ENCODE data around the gene ECM1. TPM values are rescaled to one million over a fixed set of nuclear protein-coding genes. Genes with fewer than 3 reads are reported as not detected.

Gene ECM1
- total RNA-seq = 1 to 10 TPM; 1.9 to 2.0 TPM
- not detected for polyA plus RNA-seq

- no peaks in the 10 kb centered on the region for H3K27me3 Mint-ChIP-seq
- ChIA-PET CTCF (ENCODE audit: partially characterized antibody) (interaction anchor here (0.7 to 2.0 kb wide), 3 partner anchors 8 to 54 kb away, joined by 3 to 5 read pairs (median 3); no protein-coding TSS in a partner anchor), POLR2A (ENCODE audit: partially characterized antibody) (interaction anchor here (0.6 kb wide), 2 partner anchors 20 to 28 kb away, joined by 3 to 4 read pairs; no protein-coding TSS in a partner anchor)
- H3K27ac ChIP-seq (ENCODE audit: low read depth, low read length) = no peak within 1 kb of the TSS
- H3K9me3 ChIP-seq (ENCODE audit: control insufficient read depth in 1 of 2, low read length in 2 of 2) = no peaks in the 10 kb centered on the region
- H3K9me3 Mint-ChIP-seq = no peaks in the 10 kb centered on the region
- no peak for DNase-seq
- no peaks in the 10 kb centered on the region for H3K27me3 ChIP-seq (ENCODE audit: insufficient read depth, low read length)
- intact Hi-C loops (cut with micrococcal nuclease) = no loop called here
- peaks cover 28 to 42% of the 10 kb centered on the region in 2 donors for H3K36me3 Mint-ChIP-seq
- H3K36me3 ChIP-seq (ENCODE audit: insufficient read depth, low read length) = peaks cover 25% of the 10 kb centered on the region
- H3K4me3 Mint-ChIP-seq = no peak within 1 kb of the TSS
- H3K4me3 ChIP-seq (ENCODE audit: low read length in 2 of 2) = no peak within 1 kb of the TSS
- H3K4me1 Mint-ChIP-seq = peaks cover 0 to 10% (median 3%) of the 10 kb centered on the region in 4 donors
- peak within 1 kb of the TSS in 3 of 7 donors; percentile 36 to 59 (median 38) for H3K27ac Mint-ChIP-seq
- H3K4me1 ChIP-seq (ENCODE audit: insufficient read depth, low read length) = no peaks in the 10 kb centered on the region
Observed at GRCh38 chr1:150507912-150508864, at the start of gene ECM1. TSS of gene ECM1 (plus strand) at chr1:150508109. CDS start at chr1:150508210, 101 bp downstream.

GRCh38 chr1:150464422-150464826 lies 43.5 kb upstream of the ECM1 start:
- Histone ChIP-seq H3K9me3 (ENCODE audit: control insufficient read depth in 1 of 2, low read length in 2 of 2) (no peaks in the 10 kb centered on the region), H3K4me1 (ENCODE audit: insufficient read depth, low read length) (no peaks in the 10 kb centered on the region), H3K36me3 (ENCODE audit: insufficient read depth, low read length) (peaks cover 24% of the 10 kb centered on the region), H3K4me3 (ENCODE audit: low read length in 2 of 2) (no peak overlapping the region), H3K27ac (ENCODE audit: low read depth, low read length) (no peak overlapping the region), H3K27me3 (ENCODE audit: insufficient read depth, low read length) (no peaks in the 10 kb centered on the region)
- CTCF ChIA-PET (ENCODE audit: partially characterized antibody) = interaction anchor here (1.2 kb wide), 3 partner anchors 12 to 457 kb away, joined by 3 to 10 read pairs (median 6); no protein-coding TSS in a partner anchor
- peaks cover 21 to 29% of the 10 kb centered on the region in 2 donors for H3K36me3 Mint-ChIP-seq
- POLR2A ChIA-PET (ENCODE audit: partially characterized antibody) = no interaction called here
- peak overlapping the region in 3 of 7 donors; percentile 0 to 88 (median 38) for H3K27ac Mint-ChIP-seq
- peak; percentile 66 to 77 (median 70) for DNase-seq
- intact Hi-C loops (cut with micrococcal nuclease) = loop anchor here (1.0 to 10.0 kb wide), 6 partner anchors 53 to 510 kb away; partner anchors contain the start of genes CERS2 and FALEC
- no peaks in the 10 kb centered on the region for H3K9me3 Mint-ChIP-seq
- peaks cover 0 to 6% (median 4%) of the 10 kb centered on the region in 4 donors for H3K4me1 Mint-ChIP-seq
- H3K27me3 Mint-ChIP-seq = no peaks in the 10 kb centered on the region
- no peak overlapping the region for H3K4me3 Mint-ChIP-seq

GRCh38 chr1:150466964-150467363 lies 40.9 kb upstream of the ECM1 start:
- no peak overlapping the region for H3K27ac Mint-ChIP-seq
- H3K4me1 Mint-ChIP-seq = peaks cover 0 to 6% (median 4%) of the 10 kb centered on the region in 4 donors
- Histone ChIP-seq H3K4me3 (ENCODE audit: low read length in 2 of 2) (no peak overlapping the region), H3K9me3 (ENCODE audit: control insufficient read depth in 1 of 2, low read length in 2 of 2) (no peaks in the 10 kb centered on the region), H3K27me3 (ENCODE audit: insufficient read depth, low read length) (no peaks in the 10 kb centered on the region), H3K36me3 (ENCODE audit: insufficient read depth, low read length) (peaks cover 43% of the 10 kb centered on the region), H3K4me1 (ENCODE audit: insufficient read depth, low read length) (no peaks in the 10 kb centered on the region), H3K27ac (ENCODE audit: low read depth, low read length) (no peak overlapping the region)
- no peak for DNase-seq
- no peaks in the 10 kb centered on the region for H3K27me3 Mint-ChIP-seq
- intact Hi-C loops (cut with micrococcal nuclease) = loop anchor here (10.0 kb wide), 1 partner anchor 508 kb away; the partner anchor contains the start of gene CERS2
- no peak overlapping the region for H3K4me3 Mint-ChIP-seq
- POLR2A ChIA-PET (ENCODE audit: partially characterized antibody) = no interaction called here
- CTCF ChIA-PET (ENCODE audit: partially characterized antibody) = no interaction called here
- H3K36me3 Mint-ChIP-seq = peaks cover 37 to 44% of the 10 kb centered on the region in 2 donors
- no peaks in the 10 kb centered on the region for H3K9me3 Mint-ChIP-seq

GRCh38 chr1:150469291-150469690 lies 38.6 kb upstream of the ECM1 start:
- Mint-ChIP-seq H3K9me3 (no peaks in the 10 kb centered on the region), H3K27ac (no peak overlapping the region), H3K27me3 (no peaks in the 10 kb centered on the region), H3K36me3 (peaks cover 41 to 61% of the 10 kb centered on the region in 2 donors), H3K4me1 (peaks cover 0 to 5% (median 3%) of the 10 kb centered on the region in 4 donors), H3K4me3 (no peak overlapping the region)
- Histone ChIP-seq H3K27me3 (ENCODE audit: insufficient read depth, low read length) (no peaks in the 10 kb centered on the region), H3K4me1 (ENCODE audit: insufficient read depth, low read length) (no peaks in the 10 kb centered on the region), H3K9me3 (ENCODE audit: control insufficient read depth in 1 of 2, low read length in 2 of 2) (no peaks in the 10 kb centered on the region), H3K27ac (ENCODE audit: low read depth, low read length) (no peak overlapping the region), H3K36me3 (ENCODE audit: insufficient read depth, low read length) (peaks cover 56% of the 10 kb centered on the region), H3K4me3 (ENCODE audit: low read length in 2 of 2) (no peak overlapping the region)
- ChIA-PET POLR2A (ENCODE audit: partially characterized antibody) (no interaction called here), CTCF (ENCODE audit: partially characterized antibody) (interaction anchor here (0.6 to 0.7 kb wide), 2 partner anchors 91 to 600 kb away, joined by 3 read pairs; no protein-coding TSS in a partner anchor)
- intact Hi-C loops (cut with micrococcal nuclease) = loop anchor here (10.0 kb wide), 1 partner anchor 506 kb away; the partner anchor contains the start of gene CERS2
- no peak for DNase-seq

GRCh38 chr1:150472601-150473200 lies 35.2 kb upstream of the ECM1 start:
- CTCF ChIA-PET (ENCODE audit: partially characterized antibody) = no interaction called here
- Mint-ChIP-seq H3K4me3 (no peak overlapping the region), H3K27me3 (no peaks in the 10 kb centered on the region), H3K27ac (no peak overlapping the region), H3K36me3 (peaks cover 27 to 48% of the 10 kb centered on the region in 2 donors), H3K9me3 (no peaks in the 10 kb centered on the region), H3K4me1 (peaks cover 0 to 2% (median 0%) of the 10 kb centered on the region in 4 donors)
- no peak for DNase-seq
- H3K9me3 ChIP-seq (ENCODE audit: control insufficient read depth in 1 of 2, low read length in 2 of 2) = no peaks in the 10 kb centered on the region
- no peak overlapping the region for H3K27ac ChIP-seq (ENCODE audit: low read depth, low read length)
- H3K4me3 ChIP-seq (ENCODE audit: low read length in 2 of 2) = no peak overlapping the region
- H3K27me3 ChIP-seq (ENCODE audit: insufficient read depth, low read length) = no peaks in the 10 kb centered on the region
- H3K4me1 ChIP-seq (ENCODE audit: insufficient read depth, low read length) = no peaks in the 10 kb centered on the region
- POLR2A ChIA-PET (ENCODE audit: partially characterized antibody) = no interaction called here
- intact Hi-C loops (cut with micrococcal nuclease) = no loop called here
- H3K36me3 ChIP-seq (ENCODE audit: insufficient read depth, low read length) = peaks cover 39% of the 10 kb centered on the region

GRCh38 chr1:150473659-150474058 lies 34.2 kb upstream of the ECM1 start:
- no peaks in the 10 kb centered on the region for H3K4me1 ChIP-seq (ENCODE audit: insufficient read depth, low read length)
- H3K9me3 Mint-ChIP-seq = no peaks in the 10 kb centered on the region
- POLR2A ChIA-PET (ENCODE audit: partially characterized antibody) = no interaction called here
- H3K4me3 ChIP-seq (ENCODE audit: low read length in 2 of 2) = no peak overlapping the region
- H3K36me3 Mint-ChIP-seq = peaks cover 27 to 47% of the 10 kb centered on the region in 2 donors
- peaks cover 0 to 4% (median 0%) of the 10 kb centered on the region in 4 donors for H3K4me1 Mint-ChIP-seq
- H3K4me3 Mint-ChIP-seq = no peak overlapping the region
- no peak for DNase-seq
- no peak overlapping the region for H3K27ac ChIP-seq (ENCODE audit: low read depth, low read length)
- no peaks in the 10 kb centered on the region for H3K27me3 ChIP-seq (ENCODE audit: insufficient read depth, low read length)
- no peaks in the 10 kb centered on the region for H3K9me3 ChIP-seq (ENCODE audit: control insufficient read depth in 1 of 2, low read length in 2 of 2)
- intact Hi-C loops (cut with micrococcal nuclease) = no loop called here
- no peaks in the 10 kb centered on the region for H3K27me3 Mint-ChIP-seq
- H3K36me3 ChIP-seq (ENCODE audit: insufficient read depth, low read length) = peaks cover 38% of the 10 kb centered on the region
- peak overlapping the region in 2 of 7 donors; percentile 62 to 70 for H3K27ac Mint-ChIP-seq
- CTCF ChIA-PET (ENCODE audit: partially characterized antibody) = no interaction called here

- POLR2A ChIA-PET (ENCODE audit: partially characterized antibody) = no interaction called here
- no peaks in the 10 kb centered on the region for H3K27me3 Mint-ChIP-seq
- no peaks in the 10 kb centered on the region for H3K27me3 ChIP-seq (ENCODE audit: insufficient read depth, low read length)
- no peak for DNase-seq
- H3K9me3 Mint-ChIP-seq = no peaks in the 10 kb centered on the region
- H3K27ac Mint-ChIP-seq = peak overlapping the region in 3 of 7 donors; percentile 13 to 46 (median 46)
- no peak overlapping the region for H3K4me3 Mint-ChIP-seq
- no peaks in the 10 kb centered on the region for H3K4me1 ChIP-seq (ENCODE audit: insufficient read depth, low read length)
- H3K9me3 ChIP-seq (ENCODE audit: control insufficient read depth in 1 of 2, low read length in 2 of 2) = no peaks in the 10 kb centered on the region
- H3K4me1 Mint-ChIP-seq = peaks cover 0 to 6% (median 0%) of the 10 kb centered on the region in 4 donors
- H3K36me3 ChIP-seq (ENCODE audit: insufficient read depth, low read length) = peaks cover 33% of the 10 kb centered on the region
- peaks cover 27 to 43% of the 10 kb centered on the region in 2 donors for H3K36me3 Mint-ChIP-seq
- no peak overlapping the region for H3K27ac ChIP-seq (ENCODE audit: low read depth, low read length)
- CTCF ChIA-PET (ENCODE audit: partially characterized antibody) = interaction anchor here (1.0 kb wide), 1 partner anchor 30 kb away, joined by 3 read pairs; no protein-coding TSS in a partner anchor
- no peak overlapping the region for H3K4me3 ChIP-seq (ENCODE audit: low read length in 2 of 2)
- intact Hi-C loops (cut with micrococcal nuclease) = no loop called here
Observed at GRCh38 chr1:150474869-150475268, 33.0 kb upstream of the ECM1 start.

All from CD4-positive, alpha-beta memory T cell (primary cell).